GM19193 (cell line): ENCODE measurements around the gene HEMK1.

Source experiments
- POLR2A ChIP-seq: IDR thresholded peaks from 4 replicates; pipeline ENCODE4 v1.6.1; 2011; ENCODE audit not compliant: insufficient read depth, insufficient read length; ENCODE audit errors: extremely low read depth

The HEMK1 gene

DNA sequence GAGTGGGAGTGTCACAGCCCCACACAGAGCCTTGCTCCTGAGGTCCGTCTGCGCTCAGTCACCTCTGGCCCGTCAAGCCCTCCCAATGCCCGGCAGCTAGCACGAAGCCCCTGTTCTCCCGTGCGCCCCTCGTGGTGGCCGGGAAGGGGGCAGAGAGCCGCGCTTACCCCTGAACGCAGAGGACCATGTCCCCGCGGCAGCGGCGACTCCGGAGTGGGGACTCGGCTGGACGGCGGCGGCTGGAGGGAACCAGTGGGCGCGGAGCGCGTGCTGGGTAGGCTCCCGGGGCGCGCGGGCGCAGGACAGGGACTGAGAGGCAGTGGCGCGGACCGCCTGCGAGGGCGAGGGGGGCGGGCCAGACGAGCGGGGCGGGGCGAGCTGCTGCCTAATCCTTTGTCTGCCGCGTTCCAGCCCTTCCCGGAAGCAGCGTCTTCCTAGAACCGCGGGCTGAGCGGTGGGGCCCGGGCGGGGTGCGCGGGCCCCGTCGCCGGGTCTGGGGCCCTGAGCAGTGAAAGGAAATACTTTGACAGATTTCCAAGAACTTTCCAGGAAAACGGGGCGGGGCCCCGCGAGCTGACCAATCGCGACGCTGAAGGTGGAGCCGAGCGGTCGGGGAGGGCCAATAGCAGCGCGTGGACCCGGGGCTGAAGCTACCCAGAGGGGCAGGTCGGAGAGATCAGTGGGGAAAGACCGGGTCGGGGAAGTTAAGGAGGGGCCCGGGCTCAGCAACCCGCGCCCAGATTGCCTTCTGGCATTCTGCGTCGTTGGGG is 42.3 kb downstream of the HEMK1 start, which contains the start of gene CISH:
CISH (minus strand) TSS at position 311 of the 770 bp plus-strand sequence; CDS start at position 187, 124 bp downstream.
- TF ChIP-seq POLR2A: peak; percentile 56

DNA sequence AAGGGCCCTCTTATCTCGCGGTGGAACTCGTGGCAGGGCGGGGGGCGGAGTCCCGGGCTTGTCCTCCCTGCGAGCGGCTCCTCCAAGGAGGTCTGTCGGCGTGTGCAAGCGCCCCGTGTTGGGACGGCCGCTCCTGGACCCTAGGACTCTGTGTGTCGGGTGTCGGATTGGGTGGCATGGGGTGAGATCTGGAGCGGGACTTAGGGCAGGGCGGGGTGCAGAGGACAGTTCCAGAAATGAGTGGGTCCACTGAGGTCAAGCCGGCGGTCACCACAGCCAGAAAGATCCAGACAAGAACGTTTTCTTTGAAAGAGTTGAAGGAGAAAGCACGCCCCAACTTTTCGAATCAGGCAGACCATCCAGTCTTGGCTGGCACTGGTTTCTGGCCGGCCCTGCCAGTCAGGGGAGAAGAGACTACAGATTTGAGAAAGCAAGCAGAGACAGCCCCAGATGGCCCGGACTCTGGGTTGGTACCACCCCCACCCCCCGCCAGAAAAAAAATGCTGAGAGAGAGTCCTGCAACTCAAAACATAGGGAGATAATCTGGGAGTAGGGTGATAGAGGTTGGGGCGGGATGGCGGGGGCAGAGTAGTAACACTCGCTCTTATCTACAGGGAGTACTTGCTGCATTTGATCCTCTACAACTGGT is 43.0 kb downstream of the HEMK1 start:
- TF ChIP-seq POLR2A: no peak

DNA sequence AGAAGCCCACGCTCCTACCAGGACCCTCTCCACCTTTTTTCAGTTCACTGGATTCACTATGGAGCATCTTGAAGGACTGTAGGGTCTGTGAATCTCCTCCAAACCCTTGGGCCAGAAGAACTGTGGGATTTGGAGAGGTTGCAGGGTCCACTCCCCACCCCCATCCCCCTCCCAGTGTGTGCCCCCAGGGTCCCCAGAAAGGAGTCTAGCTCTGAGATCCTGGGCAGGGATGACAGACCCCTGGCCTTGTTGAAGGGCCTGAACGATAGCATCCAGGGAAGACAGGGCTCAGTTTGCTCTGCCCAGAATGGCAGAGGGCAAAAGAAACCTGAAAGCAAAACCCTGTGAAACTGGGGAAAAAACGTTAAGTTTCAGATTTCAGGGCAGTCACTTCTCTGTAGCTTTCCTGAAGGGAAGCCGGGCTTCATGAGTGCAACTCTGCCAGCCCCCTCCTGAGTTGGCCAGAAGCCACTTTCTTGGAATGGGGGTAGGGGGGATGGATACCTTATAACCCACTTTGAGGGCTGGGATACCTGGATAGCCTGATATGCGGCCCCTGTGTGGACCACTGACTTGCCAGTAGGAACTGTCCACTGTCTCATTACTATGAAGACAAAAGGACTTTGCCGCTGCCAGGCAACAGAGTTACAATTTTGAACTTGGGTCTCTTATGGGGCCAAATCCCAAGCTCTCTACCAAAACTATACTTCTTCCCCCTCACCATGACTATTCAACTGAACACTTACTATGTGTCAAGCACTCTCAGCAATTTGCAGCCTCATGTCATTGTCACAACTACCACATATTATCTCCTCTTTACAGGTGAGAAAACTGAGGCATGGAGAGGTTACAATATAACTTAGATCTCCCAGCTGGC is 43.9 kb downstream of the HEMK1 start:
- TF ChIP-seq POLR2A: no peak

DNA sequence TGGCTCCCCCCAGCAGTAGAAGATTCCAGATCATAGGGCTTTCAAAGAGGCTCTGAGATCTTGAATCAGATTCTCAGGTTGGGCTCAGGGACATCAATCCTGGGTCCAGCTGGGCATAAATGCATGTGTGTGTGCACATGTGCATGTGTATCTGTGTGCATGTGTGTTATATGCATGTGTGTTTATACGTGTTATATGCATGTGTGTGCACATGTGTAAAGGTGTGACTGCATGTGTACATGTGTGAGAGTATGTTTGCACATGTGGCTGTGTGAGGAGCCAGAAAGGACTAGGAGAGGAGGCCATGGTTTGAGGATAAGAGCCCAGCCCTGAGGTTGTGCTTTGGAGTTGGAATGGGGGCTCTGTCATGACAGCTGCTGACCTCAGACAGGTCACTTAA is 45.9 kb downstream of the HEMK1 start:
- TF ChIP-seq POLR2A: no peak

DNA sequence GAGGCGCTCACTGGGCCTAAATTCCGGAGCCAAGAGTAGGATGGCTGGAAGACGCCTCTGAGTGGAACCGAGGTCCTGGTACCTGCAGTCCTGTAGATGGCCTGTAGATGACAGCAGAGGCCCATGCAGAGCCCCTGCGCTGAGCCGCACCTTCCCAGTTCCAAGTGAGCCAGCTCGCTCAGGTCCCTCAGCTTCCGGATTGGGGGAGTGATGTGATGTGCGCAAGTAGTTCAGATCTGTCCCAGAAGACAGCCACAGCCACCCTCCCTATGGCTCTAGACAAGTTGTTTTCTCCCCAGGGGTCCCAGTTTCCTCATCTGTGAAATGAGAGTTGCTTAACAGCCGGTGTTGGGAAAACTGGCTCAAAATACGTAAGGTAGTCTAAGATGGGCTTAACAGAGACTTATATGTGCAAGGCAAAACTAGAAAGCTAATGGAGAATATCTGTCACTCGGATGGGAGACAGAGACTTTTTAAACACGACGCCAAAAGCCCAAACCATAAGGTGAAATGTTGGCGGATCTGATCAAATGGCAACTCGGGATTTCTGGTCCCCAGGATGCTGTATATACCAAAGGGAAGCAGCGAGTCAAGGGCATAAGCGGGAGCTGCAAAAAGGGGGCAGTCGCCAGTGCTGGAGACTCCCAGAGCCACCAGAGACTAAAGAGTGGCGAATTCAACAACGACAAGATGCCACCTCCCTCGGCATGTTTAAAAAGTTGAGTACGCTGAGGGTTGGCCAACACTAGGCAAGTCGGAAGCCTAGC is 46.9 kb downstream of the HEMK1 start:
- no peak for TF ChIP-seq POLR2A

DNA sequence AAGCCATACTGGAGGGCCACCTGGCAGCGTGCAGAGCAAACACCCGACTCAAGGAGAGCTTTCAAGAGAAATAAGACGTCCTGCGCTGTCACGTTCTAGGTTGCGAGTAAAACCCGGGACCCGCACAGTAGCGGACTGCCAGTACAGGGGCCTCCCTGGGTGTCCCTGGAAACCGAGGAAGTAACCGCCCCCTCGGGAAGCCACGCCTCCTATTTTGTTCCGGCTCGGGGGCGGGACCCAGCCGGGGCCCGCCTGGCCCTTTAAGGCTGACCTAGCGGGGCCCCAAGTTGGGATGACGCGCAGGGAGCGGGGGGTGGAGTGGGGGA is 47.4 kb downstream of the HEMK1 start:
- TF ChIP-seq POLR2A: peak; percentile 24

DNA sequence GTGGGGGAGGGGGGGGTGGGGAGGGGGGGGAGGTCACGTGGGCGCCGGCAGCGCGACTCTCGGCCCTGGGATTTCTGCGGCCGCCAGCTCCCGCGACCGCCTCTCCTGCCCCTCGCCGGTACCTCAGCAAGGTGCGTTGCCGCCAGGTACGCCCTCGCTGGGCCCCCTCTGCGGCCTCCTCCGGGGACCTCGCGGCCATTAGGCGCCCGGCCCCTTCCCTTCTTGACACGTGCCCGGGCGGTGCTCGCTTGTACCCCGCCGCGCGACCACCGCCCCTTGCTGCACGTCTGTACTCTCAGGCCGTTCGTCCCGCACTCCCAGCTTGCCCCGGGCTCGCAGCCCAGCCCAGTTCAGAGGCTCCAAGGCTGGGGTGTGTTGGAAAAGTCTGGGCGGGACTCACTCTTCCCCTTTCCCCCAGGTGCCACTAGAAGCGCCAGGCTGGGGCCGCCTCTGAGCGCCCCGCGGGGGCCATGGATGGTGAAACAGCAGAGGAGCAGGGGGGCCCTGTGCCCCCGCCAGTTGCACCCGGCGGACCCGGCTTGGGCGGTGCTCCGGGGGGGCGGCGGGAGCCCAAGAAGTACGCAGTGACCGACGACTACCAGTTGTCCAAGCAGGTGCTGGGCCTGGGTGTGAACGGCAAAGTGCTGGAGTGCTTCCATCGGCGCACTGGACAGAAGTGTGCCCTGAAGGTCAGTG is 47.9 kb downstream of the HEMK1 start, which contains the start of gene MAPKAPK3:
MAPKAPK3 (plus strand) TSS at position 56 of the 696 bp plus-strand sequence; CDS start at position 471, 415 bp downstream.
- peak; percentile 26 for TF ChIP-seq POLR2A

DNA sequence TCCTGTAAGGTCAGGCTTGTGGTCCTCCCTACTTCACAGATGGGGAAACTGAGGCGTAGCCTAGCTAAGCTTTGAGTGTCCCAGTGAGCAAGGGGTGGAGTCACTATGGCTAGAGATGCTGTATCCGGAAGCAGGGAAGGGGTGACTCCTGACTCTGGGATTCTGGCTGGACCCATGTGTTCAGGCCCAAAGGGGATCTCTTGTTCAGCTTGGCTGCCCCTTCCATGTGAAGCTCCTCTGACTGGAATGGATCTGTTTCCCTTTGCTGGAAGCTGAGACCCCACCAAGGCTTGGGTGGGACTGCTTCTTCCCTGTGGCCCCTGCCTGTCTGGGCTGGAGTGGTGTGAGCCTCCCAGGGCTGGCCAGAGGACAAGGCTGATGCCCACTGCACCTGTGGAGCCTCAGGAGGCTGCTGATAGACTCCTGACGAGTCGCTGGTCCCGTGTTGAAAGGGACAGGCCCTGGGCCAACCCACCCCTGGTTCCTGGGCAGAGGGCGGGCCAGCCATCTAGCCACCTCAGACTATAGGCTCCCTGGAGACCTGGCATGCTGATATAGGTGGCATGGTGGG is 48.7 kb downstream of the HEMK1 start:
- no peak for TF ChIP-seq POLR2A

DNA sequence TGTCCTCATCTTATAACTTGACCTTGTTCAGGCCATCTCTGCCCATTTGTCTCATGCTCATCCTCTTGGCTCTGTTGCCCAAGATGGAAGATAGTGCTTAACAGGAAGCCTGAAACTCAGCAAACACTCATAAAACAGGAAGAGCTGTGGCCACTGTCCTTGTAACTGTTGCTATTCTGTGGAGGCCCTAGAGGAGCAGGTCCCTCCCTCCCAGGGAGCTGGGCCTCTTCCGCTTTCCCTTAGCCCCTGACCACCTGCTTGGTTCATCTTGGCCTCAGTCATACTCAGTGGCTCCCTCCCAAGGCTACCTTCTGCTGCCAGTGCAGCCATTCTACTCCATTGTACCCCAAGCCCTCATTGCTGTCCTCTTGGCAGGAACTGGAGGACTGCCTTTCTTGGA is 51.1 kb downstream of the HEMK1 start:
- TF ChIP-seq POLR2A: no peak

DNA sequence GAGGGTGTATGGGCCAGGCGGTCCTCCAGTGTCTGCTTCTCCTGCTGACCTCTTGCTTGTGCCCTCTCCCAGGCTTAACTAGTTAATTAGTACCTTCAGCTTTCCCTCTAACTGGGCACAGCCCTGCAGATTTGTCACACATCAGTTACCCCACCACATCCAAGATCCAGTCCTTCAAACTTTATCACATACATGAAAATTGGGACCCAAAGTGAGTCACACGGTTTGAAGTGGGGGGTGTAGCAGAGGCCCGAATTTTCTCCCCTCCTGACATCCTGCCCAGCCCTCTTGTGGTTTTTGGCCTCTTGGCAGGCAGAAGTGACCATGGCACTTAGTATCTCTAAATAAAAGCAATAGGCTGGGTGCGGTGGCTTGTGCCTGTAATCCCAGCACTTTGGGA is 51.5 kb downstream of the HEMK1 start:
- no peak for TF ChIP-seq POLR2A

DNA sequence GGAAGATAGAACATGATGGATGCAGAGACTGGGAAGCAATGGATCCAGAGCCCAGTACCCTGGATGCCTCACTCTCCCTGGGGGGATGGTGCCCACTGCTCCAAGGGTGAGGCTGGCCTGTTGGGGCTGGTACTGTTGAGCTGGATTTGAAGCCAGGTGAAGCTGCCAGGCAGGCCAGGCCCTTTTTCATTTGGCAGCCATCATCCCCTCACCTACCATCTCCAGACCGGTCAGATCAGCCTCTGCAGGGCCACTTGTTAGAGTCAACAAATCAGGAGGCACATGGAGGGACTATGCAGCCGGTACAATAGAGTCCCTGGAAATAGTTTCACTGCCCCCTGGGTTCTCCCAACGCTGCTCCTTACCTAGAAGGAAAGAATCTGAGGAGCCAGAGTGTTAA is 53.6 kb downstream of the HEMK1 start:
- TF ChIP-seq POLR2A: no peak

DNA sequence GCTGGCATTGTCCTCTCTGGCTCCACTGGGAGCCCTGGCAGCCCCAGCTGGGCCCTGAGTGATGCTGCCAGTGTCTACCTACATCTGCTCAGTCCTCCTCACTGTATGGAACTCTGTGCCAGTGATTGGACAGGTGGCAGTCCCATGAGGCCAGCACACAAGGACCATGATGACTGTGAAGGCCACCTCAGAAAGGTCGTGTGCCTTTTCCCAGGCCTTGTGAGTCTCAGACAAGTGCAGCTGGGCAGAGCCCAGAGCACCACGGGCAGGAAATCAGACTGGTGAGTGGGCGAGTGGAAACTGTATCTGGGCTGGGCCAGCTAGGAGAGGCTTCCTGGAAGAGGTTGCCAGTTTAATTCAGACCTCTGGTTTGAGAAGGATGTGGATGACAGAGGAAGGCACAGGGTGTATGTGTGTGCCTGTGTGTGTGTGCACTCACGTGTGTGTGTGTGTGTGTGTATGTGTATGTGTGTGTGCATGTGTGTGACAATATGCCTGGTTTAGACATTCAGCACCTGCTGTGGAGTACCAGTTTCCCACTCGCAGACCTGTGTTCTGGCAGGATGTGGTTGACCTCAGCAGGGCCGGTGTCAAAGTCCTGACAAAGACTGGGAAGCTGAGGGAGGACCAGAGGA is 54.6 kb downstream of the HEMK1 start:
- TF ChIP-seq POLR2A: no peak

DNA sequence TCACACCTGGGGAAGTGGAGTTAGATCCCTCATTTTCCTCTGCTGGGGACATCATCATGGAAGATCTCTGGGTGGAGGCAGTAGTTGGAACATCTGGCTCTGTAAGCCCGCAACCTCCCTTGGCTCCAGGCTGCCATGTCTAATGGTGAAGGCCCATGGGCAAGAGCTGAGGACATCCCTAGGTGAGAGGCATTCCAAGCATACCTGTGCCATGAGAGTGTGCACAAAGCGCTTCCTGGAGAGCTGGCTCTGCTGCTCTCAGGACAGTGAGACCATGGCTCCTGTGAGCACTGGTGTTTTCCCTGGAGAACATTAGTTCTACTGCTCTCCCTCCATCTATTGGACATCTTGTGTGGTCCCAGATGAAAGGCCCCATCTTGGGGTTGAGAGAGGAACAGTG is 55.3 kb downstream of the HEMK1 start:
- no peak for TF ChIP-seq POLR2A
